ENCODE results near the gene SRPK3.

SRPK3 gene

DNA sequence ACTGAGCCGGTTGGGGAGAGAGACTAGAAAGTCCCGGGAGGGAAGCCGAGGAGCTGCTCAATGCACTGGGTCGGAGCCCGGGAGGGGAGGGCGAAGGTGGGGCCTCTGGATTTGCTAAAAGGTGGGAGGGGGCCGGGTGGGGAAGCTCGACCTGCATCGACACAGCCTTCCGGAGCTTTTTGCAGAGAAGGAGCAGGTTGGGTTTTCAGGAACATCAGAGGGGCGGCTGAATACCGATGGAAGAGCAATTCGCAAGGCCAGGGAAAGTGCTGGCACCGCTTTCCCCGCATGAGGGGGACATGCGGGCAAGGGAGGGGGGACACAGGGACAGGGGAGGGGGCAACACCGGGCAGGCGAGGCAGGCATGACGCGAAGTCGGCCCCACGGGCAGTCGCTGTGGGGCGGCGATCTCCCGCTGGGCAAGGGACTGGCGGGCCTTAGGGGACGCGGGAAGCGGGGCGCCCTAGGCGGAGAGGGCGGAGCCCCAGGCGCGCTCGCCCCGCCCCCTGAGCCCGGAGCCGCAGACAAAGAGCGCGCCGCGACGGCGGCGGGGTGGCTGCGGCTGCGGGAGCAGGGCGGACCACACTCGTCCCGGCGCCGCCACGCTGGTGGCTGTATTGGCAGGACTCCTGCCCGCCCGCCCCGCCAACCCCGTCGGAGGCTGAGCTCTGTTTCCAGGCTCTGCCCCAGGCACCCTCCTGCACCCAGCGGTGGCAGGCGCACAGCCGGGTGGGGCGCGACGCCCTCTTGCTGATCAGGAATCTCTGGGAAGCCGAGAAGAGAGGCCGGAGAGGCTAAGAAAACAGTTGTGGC is 37.9 kb downstream of the SRPK3 start:
- peak overlapping the region; percentile 27 for H3K4me3 ChIP-seq (ENCODE audit: low read depth, low read length)
- in situ Hi-C loops (cut with HindIII; ENCODE audit: low sequenced_read_pairs) = no loop called here
- TF ChIP-seq CTCF (IDR thresholded peaks at IDR 0.05; ENCODE audit: low read depth, low read length, missing control alignments) = no peak
- DNase-seq (ENCODE audit: low read depth) = no peak

DNA sequence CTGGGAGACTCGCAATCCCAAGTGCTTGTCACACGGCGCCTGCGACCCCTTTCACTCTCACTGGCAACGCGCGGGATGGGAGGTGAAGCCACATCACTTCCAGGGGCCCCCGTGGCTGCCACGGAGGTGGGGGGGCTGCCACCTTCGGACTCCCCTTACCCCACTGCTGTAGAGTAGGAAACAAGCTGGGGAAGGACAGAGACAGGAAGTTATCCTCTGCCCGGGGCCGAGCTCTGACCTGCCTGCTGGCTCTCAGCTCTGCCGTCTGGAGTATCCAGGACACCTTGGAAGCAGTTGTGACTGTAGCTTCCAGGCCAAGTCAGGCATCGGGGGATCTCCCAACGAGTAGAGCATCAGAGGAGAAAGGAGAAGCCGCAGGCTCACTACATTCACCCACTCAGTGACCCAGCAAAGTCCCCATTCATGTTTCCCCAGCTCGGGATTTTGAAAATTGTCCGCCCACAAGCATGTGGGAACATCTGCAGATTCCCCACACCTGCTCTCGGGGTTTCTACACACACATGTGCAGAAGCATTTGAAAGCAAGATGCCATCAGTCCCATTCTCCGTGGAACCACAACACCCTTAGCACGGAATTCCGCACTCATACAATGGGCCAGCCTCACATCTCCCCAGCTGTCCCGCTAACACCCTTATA is 38.7 kb downstream of the SRPK3 start:
- peak overlapping the region; percentile 27 for H3K4me3 ChIP-seq (ENCODE audit: low read depth, low read length)
- TF ChIP-seq CTCF (IDR thresholded peaks at IDR 0.05; ENCODE audit: low read depth, low read length, missing control alignments) = no peak
- in situ Hi-C loops (cut with HindIII; ENCODE audit: low sequenced_read_pairs) = no loop called here
- no peak for DNase-seq (ENCODE audit: low read depth)

DNA sequence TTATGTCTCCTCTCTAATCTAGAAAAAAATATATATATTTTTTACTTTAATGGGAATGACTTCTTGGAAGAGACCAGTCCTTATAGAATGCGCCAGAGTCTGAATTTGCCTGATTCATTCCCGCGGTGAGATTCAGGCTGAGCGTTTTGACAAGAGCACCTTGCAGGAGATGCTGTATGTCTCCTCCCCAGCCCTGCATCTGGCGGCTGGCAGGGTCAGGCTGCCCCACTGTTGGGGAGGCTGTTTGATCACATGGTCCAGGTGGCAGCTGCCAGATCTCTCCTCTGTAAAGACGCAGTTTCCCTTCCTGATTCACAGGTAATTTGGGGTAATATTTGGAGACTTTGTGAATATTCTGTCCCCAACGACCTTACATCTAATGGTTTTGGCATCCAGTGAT is 39.8 kb downstream of the SRPK3 start:
- TF ChIP-seq CTCF (IDR thresholded peaks at IDR 0.05; ENCODE audit: low read depth, low read length, missing control alignments) = no peak
- no peak for DNase-seq (ENCODE audit: low read depth)
- H3K4me3 ChIP-seq (ENCODE audit: low read depth, low read length) = no peak overlapping the region
- in situ Hi-C loops (cut with HindIII; ENCODE audit: low sequenced_read_pairs) = no loop called here

DNA sequence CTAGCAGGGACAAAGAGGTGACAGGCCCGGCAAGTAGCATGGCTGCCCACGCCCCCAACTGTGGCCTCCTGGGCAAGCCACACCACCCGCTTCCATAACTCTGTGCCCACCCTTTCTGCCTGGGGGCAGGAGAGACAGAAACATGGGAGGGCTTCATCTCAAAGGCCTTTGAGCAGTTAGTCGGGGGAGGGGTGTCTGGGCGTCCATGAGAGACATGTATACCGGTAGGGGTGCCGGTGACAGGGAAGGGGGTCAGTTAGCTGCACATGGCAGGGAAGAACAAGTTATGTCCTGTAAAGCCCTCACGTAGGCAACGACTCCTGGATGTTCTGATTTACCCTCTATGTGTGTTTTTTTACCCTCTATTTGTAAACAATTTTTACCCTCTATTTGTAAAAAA is 40.2 kb downstream of the SRPK3 start:
- no peak for TF ChIP-seq CTCF (IDR thresholded peaks at IDR 0.05; ENCODE audit: low read depth, low read length, missing control alignments)
- in situ Hi-C loops (cut with HindIII; ENCODE audit: low sequenced_read_pairs) = no loop called here
- no peak overlapping the region for H3K4me3 ChIP-seq (ENCODE audit: low read depth, low read length)
- no peak for DNase-seq (ENCODE audit: low read depth)

DNA sequence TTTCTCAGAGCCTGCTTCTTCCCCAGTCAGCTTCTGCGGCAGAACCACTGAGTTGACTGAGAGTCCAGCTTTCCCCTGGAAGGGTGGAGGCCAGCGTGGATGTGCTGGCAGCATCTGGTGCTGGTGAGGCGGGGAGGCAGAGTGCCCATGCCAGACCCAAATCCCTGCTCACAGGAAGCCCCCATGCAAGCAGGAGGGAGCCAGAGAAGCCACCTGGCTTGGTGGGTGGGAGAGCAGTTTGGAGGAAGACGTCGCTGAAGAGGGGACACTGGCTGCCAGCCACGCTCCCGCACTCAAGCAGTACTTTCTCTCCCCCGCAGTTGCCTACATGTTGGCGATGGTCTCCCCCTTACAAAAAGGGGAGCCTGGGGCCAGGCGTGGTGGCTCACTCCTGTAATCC is 43.5 kb downstream of the SRPK3 start:
- no peak for TF ChIP-seq CTCF (IDR thresholded peaks at IDR 0.05; ENCODE audit: low read depth, low read length, missing control alignments)
- no peak overlapping the region for H3K4me3 ChIP-seq (ENCODE audit: low read depth, low read length)
- in situ Hi-C loops (cut with HindIII; ENCODE audit: low sequenced_read_pairs) = no loop called here
- DNase-seq (ENCODE audit: low read depth) = no peak

GRCh38 chrX:153825042-153825441 is 44.2 kb downstream of the SRPK3 start:
- H3K4me3 ChIP-seq (ENCODE audit: low read depth, low read length) = no peak overlapping the region
- in situ Hi-C loops (cut with HindIII; ENCODE audit: low sequenced_read_pairs) = no loop called here
- TF ChIP-seq CTCF (IDR thresholded peaks at IDR 0.05; ENCODE audit: low read depth, low read length, missing control alignments) = no peak
- no peak for DNase-seq (ENCODE audit: low read depth)

All from astrocyte of the cerebellum (primary cell).